ENCODE measurements around the gene TXNDC2.

DNA sequence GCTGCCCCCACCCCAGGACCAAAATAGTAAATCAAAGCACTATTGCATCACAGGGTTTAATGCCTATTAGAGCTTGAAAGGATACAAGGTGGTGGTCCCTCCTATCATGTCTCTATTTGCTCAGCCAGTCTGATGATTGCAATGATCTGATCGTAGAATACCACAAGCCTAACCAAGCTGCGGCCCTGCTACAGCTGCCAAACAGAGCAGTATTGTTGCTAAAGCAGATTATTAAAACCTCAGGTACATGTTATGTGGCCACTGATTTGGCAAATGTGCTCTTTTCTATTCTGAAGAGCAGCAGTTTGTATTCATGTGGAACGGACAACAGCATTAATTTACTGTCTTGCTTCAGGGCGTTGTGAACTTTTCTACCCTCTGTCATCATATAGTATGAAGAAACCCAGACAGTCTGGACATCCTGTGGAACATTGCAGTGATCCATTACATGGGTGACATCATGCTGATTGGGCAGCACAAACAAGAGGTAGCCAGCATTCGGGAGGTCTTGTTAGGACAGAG, 19.7 kb downstream of the TXNDC2 start:
- TF ChIP-seq, protein P1, sequence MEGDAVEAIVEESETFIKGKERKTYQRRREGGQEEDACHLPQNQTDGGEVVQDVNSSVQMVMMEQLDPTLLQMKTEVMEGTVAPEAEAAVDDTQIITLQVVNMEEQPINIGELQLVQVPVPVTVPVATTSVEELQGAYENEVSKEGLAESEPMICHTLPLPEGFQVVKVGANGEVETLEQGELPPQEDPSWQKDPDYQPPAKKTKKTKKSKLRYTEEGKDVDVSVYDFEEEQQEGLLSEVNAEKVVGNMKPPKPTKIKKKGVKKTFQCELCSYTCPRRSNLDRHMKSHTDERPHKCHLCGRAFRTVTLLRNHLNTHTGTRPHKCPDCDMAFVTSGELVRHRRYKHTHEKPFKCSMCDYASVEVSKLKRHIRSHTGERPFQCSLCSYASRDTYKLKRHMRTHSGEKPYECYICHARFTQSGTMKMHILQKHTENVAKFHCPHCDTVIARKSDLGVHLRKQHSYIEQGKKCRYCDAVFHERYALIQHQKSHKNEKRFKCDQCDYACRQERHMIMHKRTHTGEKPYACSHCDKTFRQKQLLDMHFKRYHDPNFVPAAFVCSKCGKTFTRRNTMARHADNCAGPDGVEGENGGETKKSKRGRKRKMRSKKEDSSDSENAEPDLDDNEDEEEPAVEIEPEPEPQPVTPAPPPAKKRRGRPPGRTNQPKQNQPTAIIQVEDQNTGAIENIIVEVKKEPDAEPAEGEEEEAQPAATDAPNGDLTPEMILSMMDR (IDR thresholded peaks at IDR 0.05) = no peak
- TF ChIP-seq POLR2AphosphoS5 (IDR thresholded peaks at IDR 0.05) = no peak

Measured in prostate gland (tissue), 2 donors.